ENCODE results near the gene UNC93A. TPM values are rescaled to one million over a fixed set of nuclear protein-coding genes. Genes with fewer than 3 reads are reported as not detected.

The UNC93A gene
- total RNA-seq, 4 donors from 2014 or later = not detected

DNA sequence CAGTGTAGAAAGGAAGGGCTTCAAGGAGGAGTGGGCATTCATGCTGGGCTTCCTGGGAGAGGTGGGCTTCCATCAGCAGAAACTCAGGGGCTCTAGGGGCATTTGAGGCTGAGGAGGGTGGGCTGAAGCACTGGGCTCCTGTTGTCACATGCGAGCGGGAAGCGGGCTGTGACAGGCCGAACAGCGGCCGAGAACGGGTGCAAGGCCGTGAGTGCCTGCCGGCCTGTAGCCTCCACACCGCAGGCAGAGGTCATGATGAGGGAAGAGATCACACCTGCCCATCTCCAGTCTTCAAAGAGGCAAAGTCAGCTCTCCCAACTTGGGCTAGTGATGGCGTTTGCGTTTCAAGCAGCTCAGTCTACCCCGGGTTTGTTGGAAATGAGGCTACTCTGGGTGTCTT is 34.7 kb downstream of the UNC93A start:
- TF ChIP-seq CTCF (IDR thresholded peaks at IDR 0.05) = no peak
- no peak for ATAC-seq (ENCODE audit: low FRiP score)
- no peak for DNase-seq (ENCODE audit: low spot score)

DNA sequence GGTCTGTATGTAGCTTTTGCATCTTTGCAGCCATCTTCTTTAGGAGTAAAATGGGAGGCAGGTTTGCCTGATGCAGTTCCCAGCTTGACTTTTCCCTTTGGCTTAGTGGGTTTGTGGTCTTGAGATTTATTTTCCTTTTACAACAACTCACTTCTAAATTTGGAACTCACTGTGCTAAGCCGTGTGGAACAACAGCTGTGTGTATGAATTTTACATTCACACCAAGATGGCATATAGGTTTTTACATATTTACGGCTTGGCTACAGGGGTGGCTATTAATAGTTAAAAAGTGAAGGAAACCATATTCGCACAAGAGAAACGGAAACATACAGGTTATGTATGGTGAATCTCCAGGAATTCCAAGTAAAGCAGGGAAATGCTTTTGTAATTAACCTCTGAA is 36.3 kb downstream of the UNC93A start:
- DNase-seq (ENCODE audit: low spot score) (no peak), ATAC-seq (ENCODE audit: low FRiP score) (no peak)
- TF ChIP-seq CTCF (IDR thresholded peaks at IDR 0.05) = no peak

GRCh38 chr6:167328086-167328485 is 37.0 kb downstream of the UNC93A start:
- DNase-seq (ENCODE audit: low spot score) (no peak), ATAC-seq (ENCODE audit: low FRiP score) (no peak)
- TF ChIP-seq CTCF (IDR thresholded peaks at IDR 0.05) = no peak

DNA sequence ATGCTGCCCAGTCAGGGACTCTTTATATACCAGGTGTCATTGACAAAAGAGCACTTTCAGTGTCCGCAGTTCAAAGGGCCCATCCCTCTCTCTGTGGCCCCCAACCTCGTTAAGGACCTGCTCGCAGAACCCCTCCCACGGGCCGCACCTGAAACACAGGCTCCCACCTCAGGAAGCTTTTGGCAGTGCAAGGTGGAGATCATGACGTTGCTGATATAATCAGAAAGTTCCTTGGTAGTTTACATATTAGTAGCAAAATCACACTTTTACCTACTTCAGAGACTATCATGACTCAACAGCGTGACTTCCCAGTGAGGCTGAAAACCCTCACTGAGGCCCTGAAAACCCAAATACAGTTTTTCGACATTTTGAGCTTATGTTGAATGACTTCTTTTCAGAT is 37.9 kb downstream of the UNC93A start:
- DNase-seq (ENCODE audit: low spot score) = no peak
- no peak for TF ChIP-seq CTCF (IDR thresholded peaks at IDR 0.05)
- no peak for ATAC-seq (ENCODE audit: low FRiP score)

DNA sequence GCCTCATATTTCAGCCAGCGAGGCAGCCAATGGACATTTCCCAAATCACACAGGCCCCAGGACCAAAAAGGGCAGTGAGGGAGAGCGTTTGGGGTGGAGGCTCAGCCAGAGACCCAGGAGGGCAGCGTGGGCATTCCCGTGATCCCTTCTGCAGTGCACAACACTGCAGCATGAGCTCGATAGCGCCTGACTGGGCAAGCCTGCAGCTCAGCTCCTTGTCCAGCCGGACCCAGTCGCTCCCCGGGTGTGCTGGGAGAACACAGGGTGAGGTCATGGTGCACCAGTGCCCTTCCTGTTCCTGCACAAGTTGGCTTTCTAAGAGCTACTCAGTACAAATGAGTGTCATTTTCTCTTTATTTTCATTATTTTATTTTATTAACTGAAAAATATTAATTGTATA is 39.6 kb downstream of the UNC93A start:
- TF ChIP-seq CTCF (IDR thresholded peaks at IDR 0.05) = no peak
- ATAC-seq (ENCODE audit: low FRiP score) = no peak
- DNase-seq (ENCODE audit: low spot score) = no peak

DNA sequence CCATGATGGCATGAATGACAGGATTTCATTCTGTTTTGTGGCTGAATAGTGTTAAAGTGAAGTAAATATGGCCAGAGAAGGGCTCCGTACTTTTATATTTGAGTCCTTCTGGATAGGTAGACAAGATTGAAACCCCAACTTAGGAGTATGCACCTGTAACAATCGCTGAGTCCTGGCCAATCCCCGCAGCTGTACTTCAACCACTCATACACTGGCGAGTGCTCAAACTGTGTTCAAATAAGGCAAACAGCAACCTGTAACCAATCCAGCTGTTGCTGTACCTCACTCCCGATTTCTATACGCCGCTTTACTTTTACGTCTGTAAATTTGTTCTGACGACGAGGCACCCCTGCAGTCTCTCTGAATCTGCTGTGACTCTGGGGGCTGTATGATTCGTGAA is 40.5 kb downstream of the UNC93A start:
- TF ChIP-seq CTCF (IDR thresholded peaks at IDR 0.05) = no peak
- DNase-seq (ENCODE audit: low spot score) = no peak
- ATAC-seq (ENCODE audit: low FRiP score) = no peak

- DNase-seq (ENCODE audit: low spot score) (no peak), ATAC-seq (ENCODE audit: low FRiP score) (peak; percentile 28)
- no peak for TF ChIP-seq CTCF (IDR thresholded peaks at IDR 0.05)
These were observed 45.9 kb downstream of the UNC93A start for GRCh38 chr6:167336844-167337630.

All from omental fat pad (tissue), 4 donors.